Suprapubic skin (tissue), 4 donors: ENCODE results near the gene C1QC.

Experiments
- CTCF ChIP-seq, 2 donors: fragments of 200-600 bp in 1 of 2; fragments of 450-650 bp in 1 of 2; sonication (generic) in 1 of 2; IDR thresholded peaks; one replicate each; pipeline ENCODE4 v1.5.1; 2016 to 2019; ENCODE audit warnings: antibody characterized with exemption in 2 of 2, mild to moderate bottlenecking in 1 of 2, moderate library complexity in 1 of 2
- EP300 ChIP-seq: sonication (generic); formaldehyde crosslinking; IDR thresholded peaks from one replicate; pipeline ENCODE4 v1.6.1; 2017; ENCODE audit warnings: antibody characterized with exemption
- POLR2A ChIP-seq, 2 donors: fragments of 450-650 bp; IDR thresholded peaks; one replicate each; pipeline ENCODE4 v1.6.1; 2017; ENCODE audit warnings: antibody characterized with exemption in 2 of 2, mild to moderate bottlenecking in 2 of 2, moderate library complexity in 2 of 2
- POLR2AphosphoS5 ChIP-seq, 3 donors: sonication (generic); formaldehyde crosslinking; IDR thresholded peaks; one replicate each; pipeline ENCODE4 v1.6.1; 2017; ENCODE audit warnings: antibody characterized with exemption in 3 of 3

DNA sequence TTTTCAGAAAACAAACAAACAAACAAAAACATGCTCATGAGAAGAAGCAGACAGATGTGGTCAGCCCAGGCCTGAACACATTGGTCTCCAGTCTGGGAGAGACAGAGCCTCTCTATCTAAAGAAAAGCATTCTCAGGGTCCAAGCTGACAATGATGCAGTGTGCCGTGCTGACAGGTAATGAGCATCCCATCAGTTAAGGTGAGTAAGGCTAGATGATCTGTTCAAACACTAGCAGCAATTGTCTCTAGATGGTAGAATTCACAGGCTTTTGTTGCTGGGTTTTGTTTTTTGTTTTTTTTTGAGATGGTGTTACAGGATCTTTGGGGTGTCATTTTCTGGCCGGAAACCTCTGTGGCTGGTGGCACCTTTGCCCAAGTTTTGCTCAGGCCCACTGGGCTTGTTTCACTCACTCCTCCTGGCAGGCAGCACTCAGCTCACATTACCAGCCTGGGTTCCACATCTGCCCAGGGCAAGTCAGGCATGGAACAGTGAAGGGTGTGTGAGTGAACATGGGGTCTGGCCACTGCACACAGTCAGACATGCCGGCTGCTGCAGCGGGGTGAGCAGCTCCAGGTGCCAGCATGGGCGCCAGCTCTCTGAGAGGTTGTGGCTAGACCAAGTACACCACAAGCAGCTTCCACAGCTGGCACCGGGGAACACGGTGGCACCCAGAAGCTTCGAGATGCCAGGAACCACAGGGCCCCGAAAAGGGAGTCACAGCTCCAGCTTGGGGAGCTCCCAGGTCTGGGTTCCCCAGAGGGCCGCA, 9.6 kb upstream of the C1QC start:
- no peak for TF ChIP-seq POLR2A (IDR thresholded peaks at IDR 0.05)
- no peak for TF ChIP-seq CTCF (IDR thresholded peaks at IDR 0.05)
- no peak for TF ChIP-seq EP300
- no peak for TF ChIP-seq POLR2AphosphoS5 (IDR thresholded peaks at IDR 0.05)
